A549 (cell line): ENCODE data around the gene CACNB1. TPM values are rescaled to one million over a fixed set of nuclear protein-coding genes. Genes with fewer than 3 reads are reported as not detected.

Source experiments
- ATAC-seq, 2 experiments: fragments of 200-7000 bp in 1 of 2; fragments of >200 bp in 1 of 2; cut with Nextera tagmentation in 1 of 2; cut with Tn5 transposase in 1 of 2; 3 replicates each; pipeline versions ENCODE4 v1.8.0 to v1.9.1; 2018 to 2020; ENCODE audit warnings: mild to moderate bottlenecking in 1 of 2, moderate library complexity in 1 of 2
- CTCF ChIA-PET: fragments of 300-600 bp; sonication (Branson Sonifier 250); formaldehyde crosslinking; extraction: SDS; loops from one replicate; lab custom pipeline; 2021; ENCODE audit warnings: antibody characterized with exemption, inconsistent platforms; lab: Yijun Ruan, JAX
- POLR2A ChIA-PET: fragments of 350-600 bp; formaldehyde crosslinking; extraction: SDS; loops from one replicate; lab custom pipeline; 2021; ENCODE audit warnings: antibody characterized with exemption, inconsistent platforms; lab: Yijun Ruan, JAX
- DNase-seq, 2 experiments: peaks; one replicate each; pipeline versions ENCODE4 v3.0.0 to v3.0.0-alpha.2; 2011 to 2016; ENCODE audit warnings: low read depth in 1 of 2, low spot score in 1 of 2
- FAIRE-seq: peaks from 2 replicates; lab custom pipeline; 2011; peaks lifted over from hg19 to GRCh38; lab: Jason Lieb, UNC
- H3K27ac ChIP-seq, 2 experiments: fragments of >200 bp; sonication (Bioruptor Twin); formaldehyde crosslinking; 3 replicates each; pipeline ENCODE4 v1.5.1; 2016 to 2017
- H3K4me1 ChIP-seq: fragments of >200 bp; sonication (Bioruptor Twin); formaldehyde crosslinking; 3 replicates; pipeline ENCODE4 v1.6.1; 2016
- H3K4me2 ChIP-seq: fragments of >200 bp; sonication (Bioruptor Twin); formaldehyde crosslinking; 3 replicates; pipeline ENCODE4 v1.6.1; 2016
- H3K4me3 ChIP-seq: fragments of >200 bp; sonication (Bioruptor Twin); formaldehyde crosslinking; 3 replicates; pipeline ENCODE4 v1.5.1; 2016
- H3K9me3 ChIP-seq: fragments of >200 bp; sonication (Bioruptor Twin); formaldehyde crosslinking; 3 replicates; pipeline ENCODE4 v1.6.1; 2016
- BHLHE40 ChIP-seq: IDR thresholded peaks from 2 replicates; pipeline ENCODE4 v1.6.1; 2012; ENCODE audit warnings: low read depth, low read length, inconsistent platforms
- CBX2 ChIP-seq: fragments of 200-600 bp; sonication (generic); IDR thresholded peaks from 2 replicates; pipeline ENCODE4 v1.6.1; 2016; ENCODE audit warnings: low read depth, mild to moderate bottlenecking, borderline replicate concordance
- CEBPB ChIP-seq, 2 experiments: fragments of >200 bp in 1 of 2; sonication (Bioruptor Twin) in 1 of 2; formaldehyde crosslinking in 1 of 2; IDR thresholded peaks; 2 replicates each; pipeline ENCODE4 v1.6.1; 2012 to 2016
- CHD2 ChIP-seq: fragments of 150-350 bp; IDR thresholded peaks from 2 replicates; pipeline ENCODE4 v1.6.1; 2014; ENCODE audit warnings: low read length; ENCODE audit not compliant: partially characterized antibody
- CHD4 ChIP-seq: fragments of 200-600 bp; sonication (generic); IDR thresholded peaks from 2 replicates; pipeline ENCODE4 v1.6.1; 2016; ENCODE audit warnings: antibody characterized with exemption, mild to moderate bottlenecking, borderline replicate concordance
- ESRRA ChIP-seq: fragments of 150-350 bp; IDR thresholded peaks from 2 replicates; pipeline ENCODE4 v1.6.1; 2014; ENCODE audit warnings: mild to moderate bottlenecking, low read length, borderline replicate concordance
- FOSL2 ChIP-seq, 2 experiments: fragments of 450-650 bp in 1 of 2; fragments of >200 bp in 1 of 2; sonication (Bioruptor Twin) in 1 of 2; formaldehyde crosslinking; IDR thresholded peaks; 2 replicates each; pipeline versions ENCODE4 v1.5.0 to v1.6.1; 2016 to 2020; ENCODE audit warnings: mild to moderate bottlenecking in 1 of 2, moderate library complexity in 1 of 2
- HDAC2 ChIP-seq: fragments of 200-600 bp; sonication (generic); IDR thresholded peaks from 2 replicates; pipeline ENCODE4 v1.6.1; 2016
- HOXB5 ChIP-seq: fragments of 250-450 bp; sonication (Bioruptor Pico); IDR thresholded peaks from 2 replicates; pipeline ENCODE4 v1.5.0; 2020; ENCODE audit warnings: mild to moderate bottlenecking, moderate library complexity
- JUN ChIP-seq, 2 experiments: fragments of >200 bp; sonication (Bioruptor Twin); formaldehyde crosslinking; IDR thresholded peaks; 2 replicates in 1 of 2; 3 replicates in 1 of 2; pipeline ENCODE4 v1.6.1; 2016 to 2017
- RNF2 ChIP-seq: fragments of 200-600 bp; sonication (generic); IDR thresholded peaks from 2 replicates; pipeline ENCODE4 v1.6.1; 2016; ENCODE audit warnings: low read depth, mild to moderate bottlenecking, antibody characterized with exemption, moderate library complexity, borderline replicate concordance
- SMC3 ChIP-seq: fragments of >200 bp; sonication (Bioruptor Twin); formaldehyde crosslinking; IDR thresholded peaks from 3 replicates; pipeline ENCODE4 v1.6.1; 2018; ENCODE audit warnings: inconsistent platforms
- ZFP36 ChIP-seq: fragments of 450-650 bp; IDR thresholded peaks from 2 replicates; pipeline ENCODE4 v1.6.1; 2014; ENCODE audit warnings: borderline replicate concordance; ENCODE audit not compliant: partially characterized antibody
- WGBS: methylation state at CpG from one replicate; pipeline ENCODE4 v1.1.6; 2017; ENCODE audit errors: missing lambda C conversion rate; 5-methylcytosine and 5-hydroxymethylcytosine counted together
- polyA plus RNA-seq, 4 experiments: library from polyadenylated mRNA; depleted of rRNA in 3 of 4; stranded (reverse); fragments of >200 nt; fragmentation: RNase III in 1 of 4; extraction: RNeasy Plus Mini Kit Qiagen cat#74134 plus additional on column Dnase treatment in 1 of 4; gene quantifications; 2 replicates in 3 of 4; 3 replicates in 1 of 4; pipeline ENCODE4 v1.2.3, GENCODE V29; 2011 to 2017
- TF ChIP-seq, protein P1 (sequence below): fragments of >200 bp; sonication (Bioruptor Twin); formaldehyde crosslinking; IDR thresholded peaks from 3 replicates; pipeline ENCODE4 v1.5.1; 2016
- TF ChIP-seq, protein P2 (sequence below): fragments of 250-450 bp; sonication (Bioruptor Pico); IDR thresholded peaks from 2 replicates; pipeline ENCODE4 v1.5.0; 2021; ENCODE audit warnings: mild to moderate bottlenecking, moderate library complexity, borderline replicate concordance
- TF ChIP-seq, protein P3 (sequence below): IDR thresholded peaks from 2 replicates; pipeline ENCODE4 v1.6.1; 2012
- TF ChIP-seq, protein P4 (sequence below): fragments of >200 bp; sonication (Bioruptor Twin); formaldehyde crosslinking; IDR thresholded peaks from 3 replicates; pipeline ENCODE4 v1.6.1; 2016
- TF ChIP-seq, protein P5 (sequence below): fragments of 200-600 bp; sonication (generic); IDR thresholded peaks from 2 replicates; pipeline ENCODE4 v1.6.1; 2016; ENCODE audit warnings: antibody characterized with exemption, mild to moderate bottlenecking, moderate library complexity

CACNB1 gene
- polyA plus RNA-seq, 2 of the 4 experiments (the other 2 are of a cell fraction) = 3.6 to 3.9 TPM

DNA sequence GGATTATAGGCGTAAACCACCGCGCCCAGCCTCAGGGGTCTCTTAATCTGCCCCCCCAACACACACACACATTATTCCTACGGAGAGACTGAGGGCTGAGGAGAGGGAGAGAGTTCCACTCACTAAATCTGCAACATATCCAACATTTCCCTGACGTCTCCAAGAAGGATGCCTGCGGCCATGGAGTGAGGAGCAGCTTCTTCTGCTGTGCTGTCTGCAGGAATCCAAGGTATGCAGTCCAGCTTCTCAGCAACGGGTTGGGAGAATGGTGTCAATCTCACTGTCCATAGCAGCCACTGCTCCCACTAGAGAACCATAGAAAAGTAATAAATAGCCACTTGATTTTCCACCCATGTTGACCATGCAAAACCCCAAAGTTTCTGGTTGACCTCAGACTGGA is 41.0 kb downstream of the CACNB1 start (continued):
- TF ChIP-seq, protein P1, sequence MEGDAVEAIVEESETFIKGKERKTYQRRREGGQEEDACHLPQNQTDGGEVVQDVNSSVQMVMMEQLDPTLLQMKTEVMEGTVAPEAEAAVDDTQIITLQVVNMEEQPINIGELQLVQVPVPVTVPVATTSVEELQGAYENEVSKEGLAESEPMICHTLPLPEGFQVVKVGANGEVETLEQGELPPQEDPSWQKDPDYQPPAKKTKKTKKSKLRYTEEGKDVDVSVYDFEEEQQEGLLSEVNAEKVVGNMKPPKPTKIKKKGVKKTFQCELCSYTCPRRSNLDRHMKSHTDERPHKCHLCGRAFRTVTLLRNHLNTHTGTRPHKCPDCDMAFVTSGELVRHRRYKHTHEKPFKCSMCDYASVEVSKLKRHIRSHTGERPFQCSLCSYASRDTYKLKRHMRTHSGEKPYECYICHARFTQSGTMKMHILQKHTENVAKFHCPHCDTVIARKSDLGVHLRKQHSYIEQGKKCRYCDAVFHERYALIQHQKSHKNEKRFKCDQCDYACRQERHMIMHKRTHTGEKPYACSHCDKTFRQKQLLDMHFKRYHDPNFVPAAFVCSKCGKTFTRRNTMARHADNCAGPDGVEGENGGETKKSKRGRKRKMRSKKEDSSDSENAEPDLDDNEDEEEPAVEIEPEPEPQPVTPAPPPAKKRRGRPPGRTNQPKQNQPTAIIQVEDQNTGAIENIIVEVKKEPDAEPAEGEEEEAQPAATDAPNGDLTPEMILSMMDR = no peak
- TF ChIP-seq CEBPB (IDR thresholded peaks at IDR 0.05) (no peak), CBX2 (no peak)

DNA sequence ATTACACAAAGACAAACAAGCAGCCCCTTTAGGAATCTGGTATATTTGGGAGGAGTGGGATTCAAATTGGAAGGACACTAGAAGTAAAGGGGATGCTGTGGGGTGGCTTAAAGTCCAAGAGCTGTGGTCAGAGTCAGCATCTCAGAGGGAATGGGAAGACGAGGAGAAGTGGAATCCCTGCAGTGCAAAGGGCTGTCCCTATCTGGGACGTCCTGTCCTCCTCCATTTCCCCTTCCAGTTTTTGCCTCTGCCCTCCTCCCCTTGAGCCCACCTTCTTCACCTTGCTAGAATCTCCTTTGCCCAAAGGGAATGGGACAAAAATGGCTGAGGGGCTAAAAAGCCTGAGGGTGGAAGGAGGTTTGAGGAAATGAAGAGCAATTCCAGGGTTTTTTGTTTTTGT is 41.8 kb downstream of the CACNB1 start:
- DNase-seq = no peak
- FAIRE-seq = no peak
- Histone ChIP-seq H3K4me1 (peaks cover 7% of the 10 kb centered on the region), H3K27ac (peak overlapping the region; percentile 6 to 45; a peak in 3 of 6 replicates), H3K9me3 (no peaks in the 10 kb centered on the region), H3K4me2 (peak overlapping the region; percentile 44), H3K4me3 (peak overlapping the region; percentile 89)
- ChIA-PET POLR2A (no interaction called here), CTCF (interaction anchor here (8.2 to 30.5 kb wide), 3 partner anchors 18 to 174 kb away, joined by 319 to 612 read pairs (median 453); partner anchors contain the start of gene ARL5C)
- ATAC-seq = no peak
- WGBS = 49% methylated on average over 2 of the region's 2 CpGs
- TF ChIP-seq, protein P2, sequence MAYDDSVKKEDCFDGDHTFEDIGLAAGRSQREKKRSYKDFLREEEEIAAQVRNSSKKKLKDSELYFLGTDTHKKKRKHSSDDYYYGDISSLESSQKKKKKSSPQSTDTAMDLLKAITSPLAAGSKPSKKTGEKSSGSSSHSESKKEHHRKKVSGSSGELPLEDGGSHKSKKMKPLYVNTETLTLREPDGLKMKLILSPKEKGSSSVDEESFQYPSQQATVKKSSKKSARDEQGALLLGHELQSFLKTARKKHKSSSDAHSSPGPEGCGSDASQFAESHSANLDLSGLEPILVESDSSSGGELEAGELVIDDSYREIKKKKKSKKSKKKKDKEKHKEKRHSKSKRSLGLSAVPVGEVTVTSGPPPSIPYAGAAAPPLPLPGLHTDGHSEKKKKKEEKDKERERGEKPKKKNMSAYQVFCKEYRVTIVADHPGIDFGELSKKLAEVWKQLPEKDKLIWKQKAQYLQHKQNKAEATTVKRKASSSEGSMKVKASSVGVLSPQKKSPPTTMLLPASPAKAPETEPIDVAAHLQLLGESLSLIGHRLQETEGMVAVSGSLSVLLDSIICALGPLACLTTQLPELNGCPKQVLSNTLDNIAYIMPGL (CRISPR knock-in tag) = no peak
- TF ChIP-seq, protein P3, sequence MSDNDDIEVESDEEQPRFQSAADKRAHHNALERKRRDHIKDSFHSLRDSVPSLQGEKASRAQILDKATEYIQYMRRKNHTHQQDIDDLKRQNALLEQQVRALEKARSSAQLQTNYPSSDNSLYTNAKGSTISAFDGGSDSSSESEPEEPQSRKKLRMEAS = no peak
- no peak for TF ChIP-seq CBX2
- TF ChIP-seq ZFP36 = no peak
- TF ChIP-seq FOSL2 (IDR thresholded peaks at IDR 0.05) = no peak
- TF ChIP-seq FOSL2 (CRISPR knock-in tag; IDR thresholded peaks at IDR 0.05) = no peak
- TF ChIP-seq BHLHE40 = no peak
- no peak for TF ChIP-seq CHD2
- TF ChIP-seq, protein P4, sequence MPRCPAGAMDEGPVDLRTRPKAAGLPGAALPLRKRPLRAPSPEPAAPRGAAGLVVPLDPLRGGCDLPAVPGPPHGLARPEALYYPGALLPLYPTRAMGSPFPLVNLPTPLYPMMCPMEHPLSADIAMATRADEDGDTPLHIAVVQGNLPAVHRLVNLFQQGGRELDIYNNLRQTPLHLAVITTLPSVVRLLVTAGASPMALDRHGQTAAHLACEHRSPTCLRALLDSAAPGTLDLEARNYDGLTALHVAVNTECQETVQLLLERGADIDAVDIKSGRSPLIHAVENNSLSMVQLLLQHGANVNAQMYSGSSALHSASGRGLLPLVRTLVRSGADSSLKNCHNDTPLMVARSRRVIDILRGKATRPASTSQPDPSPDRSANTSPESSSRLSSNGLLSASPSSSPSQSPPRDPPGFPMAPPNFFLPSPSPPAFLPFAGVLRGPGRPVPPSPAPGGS = no peak
- TF ChIP-seq SMC3 = no peak
- TF ChIP-seq JUN (IDR thresholded peaks at IDR 0.05) = no peak
- TF ChIP-seq RNF2 = no peak
- no peak for TF ChIP-seq HDAC2
- TF ChIP-seq CHD4 = no peak
- no peak for TF ChIP-seq HOXB5 (CRISPR knock-in tag)
- TF ChIP-seq ESRRA = no peak
- TF ChIP-seq, protein P5, sequence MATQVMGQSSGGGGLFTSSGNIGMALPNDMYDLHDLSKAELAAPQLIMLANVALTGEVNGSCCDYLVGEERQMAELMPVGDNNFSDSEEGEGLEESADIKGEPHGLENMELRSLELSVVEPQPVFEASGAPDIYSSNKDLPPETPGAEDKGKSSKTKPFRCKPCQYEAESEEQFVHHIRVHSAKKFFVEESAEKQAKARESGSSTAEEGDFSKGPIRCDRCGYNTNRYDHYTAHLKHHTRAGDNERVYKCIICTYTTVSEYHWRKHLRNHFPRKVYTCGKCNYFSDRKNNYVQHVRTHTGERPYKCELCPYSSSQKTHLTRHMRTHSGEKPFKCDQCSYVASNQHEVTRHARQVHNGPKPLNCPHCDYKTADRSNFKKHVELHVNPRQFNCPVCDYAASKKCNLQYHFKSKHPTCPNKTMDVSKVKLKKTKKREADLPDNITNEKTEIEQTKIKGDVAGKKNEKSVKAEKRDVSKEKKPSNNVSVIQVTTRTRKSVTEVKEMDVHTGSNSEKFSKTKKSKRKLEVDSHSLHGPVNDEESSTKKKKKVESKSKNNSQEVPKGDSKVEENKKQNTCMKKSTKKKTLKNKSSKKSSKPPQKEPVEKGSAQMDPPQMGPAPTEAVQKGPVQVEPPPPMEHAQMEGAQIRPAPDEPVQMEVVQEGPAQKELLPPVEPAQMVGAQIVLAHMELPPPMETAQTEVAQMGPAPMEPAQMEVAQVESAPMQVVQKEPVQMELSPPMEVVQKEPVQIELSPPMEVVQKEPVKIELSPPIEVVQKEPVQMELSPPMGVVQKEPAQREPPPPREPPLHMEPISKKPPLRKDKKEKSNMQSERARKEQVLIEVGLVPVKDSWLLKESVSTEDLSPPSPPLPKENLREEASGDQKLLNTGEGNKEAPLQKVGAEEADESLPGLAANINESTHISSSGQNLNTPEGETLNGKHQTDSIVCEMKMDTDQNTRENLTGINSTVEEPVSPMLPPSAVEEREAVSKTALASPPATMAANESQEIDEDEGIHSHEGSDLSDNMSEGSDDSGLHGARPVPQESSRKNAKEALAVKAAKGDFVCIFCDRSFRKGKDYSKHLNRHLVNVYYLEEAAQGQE = no peak
